HEK293 (cell line): Measurements from ENCODE around the gene TUBG2.

ENCODE experiments used
- PATZ1 ChIP-seq: fragments of 450-650 bp; formaldehyde crosslinking; IDR thresholded peaks from 2 replicates; pipeline ENCODE4 v1.5.1; 2016; ENCODE audit warnings: missing biosample characterization, missing genetic modification characterization
- ZNF398 ChIP-seq: fragments of 450-650 bp; formaldehyde crosslinking; IDR thresholded peaks from 2 replicates; pipeline ENCODE4 v1.5.1; 2017; ENCODE audit warnings: missing biosample characterization, missing genetic modification characterization

GRCh38 chr17:42672038-42672437 lies 13.0 kb downstream of the TUBG2 start:
- 0 out of 2 replicates have a peak, but pooled peaks have one; percentile 17 for TF ChIP-seq PATZ1 (tag by site-specific recombination)
- no peak for TF ChIP-seq ZNF398 (tag by site-specific recombination)
